ENCODE measurements around the gene HIP1.
"Not testable (repeated sequence)": the region's sequence is repeated elsewhere in the genome, so short reads cannot be mapped to it uniquely, and the experiment has no call there.

The HIP1 gene

GRCh38 chr7:75640201-75640600 lies 98.5 kb downstream of the HIP1 start:
- Histone ChIP-seq H3K27ac (ENCODE audit: low read length) (peak overlapping the region; percentile 60), H3K4me3 (ENCODE audit: low read length) (no peak overlapping the region; the same call in 1 of the 2 replicates), H3K27me3 (ENCODE audit: control insufficient read depth, insufficient read depth, low read length) (no peaks in the 10 kb centered on the region), H3K4me1 (ENCODE audit: control insufficient read depth, insufficient read depth, low read length) (peaks cover 3% of the 10 kb centered on the region; the same call in 1 of the 2 replicates), H3K9me3 (ENCODE audit: control insufficient read depth, insufficient read depth, low read length) (no peaks in the 10 kb centered on the region), H3K36me3 (ENCODE audit: control insufficient read depth, insufficient read depth, low read length) (no peaks in the 10 kb centered on the region)
- no CpG with 5 or more reads among the region's 8 CpGs for WGBS (ENCODE audit: insufficient coverage, insufficient read length)
- no peak for DNase-seq (ENCODE audit: low read depth, low spot score)

GRCh38 chr7:75639886-75640190 lies 98.9 kb downstream of the HIP1 start:
- no CpG with 5 or more reads among the region's 7 CpGs for WGBS (ENCODE audit: insufficient coverage, insufficient read length)
- DNase-seq (ENCODE audit: low read depth, low spot score): no peak
- H3K4me3 ChIP-seq (ENCODE audit: low read length): peak overlapping the region; percentile 74; the same call in 1 of the 2 replicates
- H3K27ac ChIP-seq (ENCODE audit: low read length): peak overlapping the region; percentile 60
- no peaks in the 10 kb centered on the region for H3K9me3 ChIP-seq (ENCODE audit: control insufficient read depth, insufficient read depth, low read length)
- peaks cover 3% of the 10 kb centered on the region; the same call in 1 of the 2 replicates for H3K4me1 ChIP-seq (ENCODE audit: control insufficient read depth, insufficient read depth, low read length)
- no peaks in the 10 kb centered on the region for H3K27me3 ChIP-seq (ENCODE audit: control insufficient read depth, insufficient read depth, low read length)
- H3K36me3 ChIP-seq (ENCODE audit: control insufficient read depth, insufficient read depth, low read length): no peaks in the 10 kb centered on the region

- H3K9me3 ChIP-seq (ENCODE audit: control insufficient read depth, insufficient read depth, low read length): no peaks in the 10 kb centered on the region
- peaks cover 3% of the 10 kb centered on the region; the same call in 1 of the 2 replicates for H3K4me1 ChIP-seq (ENCODE audit: control insufficient read depth, insufficient read depth, low read length)
- peak overlapping the region; percentile 74; the same call in 1 of the 2 replicates for H3K4me3 ChIP-seq (ENCODE audit: low read length)
- peak; percentile 61 for DNase-seq (ENCODE audit: low read depth, low spot score)
- no peaks in the 10 kb centered on the region for H3K27me3 ChIP-seq (ENCODE audit: control insufficient read depth, insufficient read depth, low read length)
- WGBS (ENCODE audit: insufficient coverage, insufficient read length): no CpG with 5 or more reads among the region's 77 CpGs
- H3K27ac ChIP-seq (ENCODE audit: low read length): peak overlapping the region; percentile 60
- H3K36me3 ChIP-seq (ENCODE audit: control insufficient read depth, insufficient read depth, low read length): no peaks in the 10 kb centered on the region
Observed at GRCh38 chr7:75639071-75639885, 99.5 kb downstream of the HIP1 start.

- Histone ChIP-seq H3K9me3 (ENCODE audit: control insufficient read depth, insufficient read depth, low read length) (no peaks in the 10 kb centered on the region), H3K27me3 (ENCODE audit: control insufficient read depth, insufficient read depth, low read length) (no peaks in the 10 kb centered on the region), H3K4me1 (ENCODE audit: control insufficient read depth, insufficient read depth, low read length) (peaks cover 3% of the 10 kb centered on the region; the same call in 1 of the 2 replicates), H3K27ac (ENCODE audit: low read length) (no peak overlapping the region), H3K4me3 (ENCODE audit: low read length) (peak overlapping the region; percentile 74), H3K36me3 (ENCODE audit: control insufficient read depth, insufficient read depth, low read length) (no peaks in the 10 kb centered on the region)
- DNase-seq (ENCODE audit: low read depth, low spot score): no peak
- WGBS (ENCODE audit: insufficient coverage, insufficient read length): no CpG with 5 or more reads among the region's 35 CpGs
Observed at GRCh38 chr7:75638594-75639070, 100.1 kb downstream of the HIP1 start.

- no peak for DNase-seq (ENCODE audit: low read depth, low spot score)
- no CpG with 5 or more reads among the region's 14 CpGs for WGBS (ENCODE audit: insufficient coverage, insufficient read length)
- H3K27ac ChIP-seq (ENCODE audit: low read length): no peak overlapping the region
Observed at GRCh38 chr7:75637854-75638593, 100.7 kb downstream of the HIP1 start.

GRCh38 chr7:75635036-75635435 lies 103.7 kb downstream of the HIP1 start:
- H3K9me3 ChIP-seq (ENCODE audit: control insufficient read depth, insufficient read depth, low read length): no peaks in the 10 kb centered on the region
- DNase-seq (ENCODE audit: low read depth, low spot score): no peak
- H3K27ac ChIP-seq (ENCODE audit: low read length): no peak overlapping the region
- H3K27me3 ChIP-seq (ENCODE audit: control insufficient read depth, insufficient read depth, low read length): no peaks in the 10 kb centered on the region
- no peak overlapping the region for H3K4me3 ChIP-seq (ENCODE audit: low read length)
- no CpG with 5 or more reads among the region's 5 CpGs for WGBS (ENCODE audit: insufficient coverage, insufficient read length)
- peaks cover under 1% of the 10 kb centered on the region; the same call in 1 of the 2 replicates for H3K4me1 ChIP-seq (ENCODE audit: control insufficient read depth, insufficient read depth, low read length)
- no peaks in the 10 kb centered on the region for H3K36me3 ChIP-seq (ENCODE audit: control insufficient read depth, insufficient read depth, low read length)

More at GRCh38 chr7:75637854-75638593, 100.7 kb downstream of the HIP1 start:
- Histone ChIP-seq H3K4me3 (ENCODE audit: low read length) (peak overlapping the region; percentile 74), H3K36me3 (ENCODE audit: control insufficient read depth, insufficient read depth, low read length) (no peaks in the 10 kb centered on the region), H3K4me1 (ENCODE audit: control insufficient read depth, insufficient read depth, low read length) (peaks cover 3% of the 10 kb centered on the region; the same call in 1 of the 2 replicates), H3K9me3 (ENCODE audit: control insufficient read depth, insufficient read depth, low read length) (no peaks in the 10 kb centered on the region), H3K27me3 (ENCODE audit: control insufficient read depth, insufficient read depth, low read length) (no peaks in the 10 kb centered on the region)

- H3K27me3 ChIP-seq (ENCODE audit: control insufficient read depth, insufficient read depth, low read length); H3K27ac ChIP-seq (ENCODE audit: low read length); H3K36me3 ChIP-seq (ENCODE audit: control insufficient read depth, insufficient read depth, low read length); DNase-seq (ENCODE audit: low read depth, low spot score); H3K9me3 ChIP-seq (ENCODE audit: control insufficient read depth, insufficient read depth, low read length); H3K4me1 ChIP-seq (ENCODE audit: control insufficient read depth, insufficient read depth, low read length); H3K4me3 ChIP-seq (ENCODE audit: low read length): not testable (repeated sequence)
- WGBS (ENCODE audit: insufficient coverage, insufficient read length): no CpG with 5 or more reads among the region's 6 CpGs
Observed at GRCh38 chr7:75632587-75632986, 106.2 kb downstream of the HIP1 start.

- no peaks in the 10 kb centered on the region for H3K36me3 ChIP-seq (ENCODE audit: control insufficient read depth, insufficient read depth, low read length)
- no CpG with 5 or more reads among the region's 9 CpGs for WGBS (ENCODE audit: insufficient coverage, insufficient read length)
- no peak overlapping the region for H3K4me3 ChIP-seq (ENCODE audit: low read length)
- H3K27ac ChIP-seq (ENCODE audit: low read length): no peak overlapping the region
- no peaks in the 10 kb centered on the region for H3K4me1 ChIP-seq (ENCODE audit: control insufficient read depth, insufficient read depth, low read length)
- DNase-seq (ENCODE audit: low read depth, low spot score): no peak
- no peaks in the 10 kb centered on the region for H3K27me3 ChIP-seq (ENCODE audit: control insufficient read depth, insufficient read depth, low read length)
- no peaks in the 10 kb centered on the region for H3K9me3 ChIP-seq (ENCODE audit: control insufficient read depth, insufficient read depth, low read length)
Observed at GRCh38 chr7:75631711-75632110, 107.0 kb downstream of the HIP1 start.

- Histone ChIP-seq H3K4me3 (ENCODE audit: low read length) (no peak overlapping the region), H3K4me1 (ENCODE audit: control insufficient read depth, insufficient read depth, low read length) (no peaks in the 10 kb centered on the region), H3K9me3 (ENCODE audit: control insufficient read depth, insufficient read depth, low read length) (no peaks in the 10 kb centered on the region), H3K27me3 (ENCODE audit: control insufficient read depth, insufficient read depth, low read length) (no peaks in the 10 kb centered on the region), H3K27ac (ENCODE audit: low read length) (no peak overlapping the region), H3K36me3 (ENCODE audit: control insufficient read depth, insufficient read depth, low read length) (no peaks in the 10 kb centered on the region)
- DNase-seq (ENCODE audit: low read depth, low spot score): no peak
- WGBS (ENCODE audit: insufficient coverage, insufficient read length): no CpG with 5 or more reads among the region's 3 CpGs
Observed at GRCh38 chr7:75630549-75630948, 108.2 kb downstream of the HIP1 start.

GRCh38 chr7:75629044-75629443 lies 109.7 kb downstream of the HIP1 start:
- no peaks in the 10 kb centered on the region for H3K4me1 ChIP-seq (ENCODE audit: control insufficient read depth, insufficient read depth, low read length)
- H3K4me3 ChIP-seq (ENCODE audit: low read length): no peak overlapping the region
- no peak overlapping the region for H3K27ac ChIP-seq (ENCODE audit: low read length)
- no peaks in the 10 kb centered on the region for H3K36me3 ChIP-seq (ENCODE audit: control insufficient read depth, insufficient read depth, low read length)
- no peaks in the 10 kb centered on the region for H3K27me3 ChIP-seq (ENCODE audit: control insufficient read depth, insufficient read depth, low read length)
- H3K9me3 ChIP-seq (ENCODE audit: control insufficient read depth, insufficient read depth, low read length): no peaks in the 10 kb centered on the region
- no peak for DNase-seq (ENCODE audit: low read depth, low spot score)
- no CpG with 5 or more reads among the region's 8 CpGs for WGBS (ENCODE audit: insufficient coverage, insufficient read length)
